ENCODE results near the gene CYP4F2.
"Not testable (repeated sequence)": the region's sequence is repeated elsewhere in the genome, so short reads cannot be mapped to it uniquely, and the experiment has no call there.

CYP4F2 gene, protein sequence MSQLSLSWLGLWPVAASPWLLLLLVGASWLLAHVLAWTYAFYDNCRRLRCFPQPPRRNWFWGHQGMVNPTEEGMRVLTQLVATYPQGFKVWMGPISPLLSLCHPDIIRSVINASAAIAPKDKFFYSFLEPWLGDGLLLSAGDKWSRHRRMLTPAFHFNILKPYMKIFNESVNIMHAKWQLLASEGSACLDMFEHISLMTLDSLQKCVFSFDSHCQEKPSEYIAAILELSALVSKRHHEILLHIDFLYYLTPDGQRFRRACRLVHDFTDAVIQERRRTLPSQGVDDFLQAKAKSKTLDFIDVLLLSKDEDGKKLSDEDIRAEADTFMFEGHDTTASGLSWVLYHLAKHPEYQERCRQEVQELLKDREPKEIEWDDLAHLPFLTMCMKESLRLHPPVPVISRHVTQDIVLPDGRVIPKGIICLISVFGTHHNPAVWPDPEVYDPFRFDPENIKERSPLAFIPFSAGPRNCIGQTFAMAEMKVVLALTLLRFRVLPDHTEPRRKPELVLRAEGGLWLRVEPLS

GRCh38 chr19:15897738-15898276 lies at the start of gene CYP4F2:
Gene CYP4F2 (minus strand): TSS chr19:15898074. CDS start chr19:15897611, 463 bp downstream.
- DNase-seq (ENCODE audit: low read depth): no peak

GRCh38 chr19:15945301-15945700 lies 47.4 kb upstream of the CYP4F2 start:
- no peak for DNase-seq (ENCODE audit: low read depth)

DNA sequence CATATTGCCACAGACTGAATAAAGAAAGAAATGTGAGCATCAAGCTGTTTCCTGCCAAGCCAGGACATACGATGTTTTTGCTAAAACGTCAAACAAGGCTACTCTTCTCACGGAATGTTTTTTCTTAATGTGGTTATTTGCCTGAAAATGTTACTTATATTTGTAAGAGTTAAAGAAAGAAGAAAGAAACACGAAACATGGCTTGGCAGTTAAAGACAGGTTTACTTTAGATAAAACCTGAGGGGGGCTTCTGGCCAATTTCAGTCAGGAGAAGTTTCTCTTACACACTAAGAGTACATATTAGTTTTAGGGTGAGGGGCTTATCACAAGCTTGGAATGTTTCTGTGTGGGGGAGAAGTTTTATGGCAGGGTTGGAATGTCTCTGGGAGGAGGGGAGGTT lies 46.5 kb upstream of the CYP4F2 start:
- DNase-seq (ENCODE audit: low read depth): no peak

DNA sequence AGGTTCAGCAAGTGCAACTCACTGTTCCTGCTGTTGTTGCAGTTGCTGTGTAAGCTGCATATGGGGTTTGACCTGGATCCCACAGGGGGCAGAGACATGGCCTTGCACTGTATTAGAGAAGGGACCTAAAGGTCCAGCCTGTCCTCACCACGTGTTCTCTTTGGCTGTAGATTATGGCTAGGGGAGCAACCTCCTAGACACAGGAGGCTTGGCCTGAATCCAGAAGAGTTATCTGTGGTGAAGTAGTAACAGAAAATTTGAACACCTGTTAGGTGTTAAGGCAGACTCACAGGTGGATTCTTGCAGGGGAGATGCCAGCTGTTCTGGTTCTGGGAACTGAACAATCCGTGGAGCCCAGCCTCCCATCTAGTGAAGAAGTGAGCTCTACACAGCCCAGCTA lies 39.9 kb upstream of the CYP4F2 start:
- no peak for DNase-seq (ENCODE audit: low read depth)

GRCh38 chr19:15936950-15937349 lies 39.1 kb upstream of the CYP4F2 start:
- DNase-seq (ENCODE audit: low read depth): no peak

DNA sequence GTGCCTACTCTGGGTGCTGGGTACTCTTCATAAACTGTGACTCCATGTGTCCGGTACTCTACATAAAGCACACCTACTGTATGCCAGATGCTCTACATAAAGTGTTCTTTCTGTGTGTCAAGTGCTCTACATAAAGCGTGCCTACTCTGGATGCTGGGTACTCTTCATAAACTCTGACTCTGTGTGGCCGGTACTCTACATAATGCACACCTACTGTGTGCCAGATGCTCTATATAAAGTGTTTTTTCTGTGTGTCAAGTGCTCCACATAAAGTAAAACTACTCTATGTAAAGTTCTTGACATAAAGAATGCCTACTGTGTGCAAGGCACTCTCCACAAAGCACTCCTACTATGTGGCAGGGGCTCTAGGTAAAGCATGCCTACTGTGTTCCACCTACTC lies 38.3 kb upstream of the CYP4F2 start:
- DNase-seq (ENCODE audit: low read depth): no peak

GRCh38 chr19:15935167-15935702 lies 37.4 kb upstream of the CYP4F2 start:
- DNase-seq (ENCODE audit: low read depth): no peak

- DNase-seq (ENCODE audit: low read depth): no peak
Measured at GRCh38 chr19:15934332-15935078, 36.6 kb upstream of the CYP4F2 start, which contains the start of gene CYP4F11. Gene CYP4F11 (minus strand): TSS chr19:15934529. CDS start chr19:15934408, 121 bp downstream.

DNA sequence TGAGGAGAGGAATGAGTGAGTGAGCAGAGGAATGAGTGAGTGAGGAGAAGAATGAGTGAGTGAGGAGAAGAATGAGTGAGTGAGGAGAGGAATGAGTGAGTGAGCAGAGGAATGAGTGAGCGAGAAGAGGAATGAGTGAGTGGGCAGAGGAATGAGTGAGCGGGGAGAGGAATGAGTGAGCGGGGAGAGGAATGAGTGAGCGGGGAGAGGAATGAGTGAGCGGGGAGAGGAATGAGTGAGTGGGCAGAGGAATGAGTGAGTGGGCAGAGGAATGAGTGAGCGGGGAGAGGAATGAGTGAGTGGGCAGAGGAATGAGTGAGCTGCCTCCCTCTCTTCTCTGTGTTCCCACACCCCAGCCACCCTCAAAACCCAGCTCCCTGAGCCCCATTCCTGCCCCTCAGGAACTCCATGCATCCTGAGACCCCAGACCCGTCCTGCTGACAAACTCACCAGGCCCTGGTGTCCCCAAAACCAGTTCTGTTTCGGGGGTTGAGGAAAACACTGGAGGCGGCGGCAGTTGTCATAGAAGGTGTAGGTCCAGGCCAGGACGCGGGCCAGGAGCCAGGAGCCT lies 36.0 kb upstream of the CYP4F2 start:
- not testable (repeated sequence) for DNase-seq (ENCODE audit: low read depth)

DNA sequence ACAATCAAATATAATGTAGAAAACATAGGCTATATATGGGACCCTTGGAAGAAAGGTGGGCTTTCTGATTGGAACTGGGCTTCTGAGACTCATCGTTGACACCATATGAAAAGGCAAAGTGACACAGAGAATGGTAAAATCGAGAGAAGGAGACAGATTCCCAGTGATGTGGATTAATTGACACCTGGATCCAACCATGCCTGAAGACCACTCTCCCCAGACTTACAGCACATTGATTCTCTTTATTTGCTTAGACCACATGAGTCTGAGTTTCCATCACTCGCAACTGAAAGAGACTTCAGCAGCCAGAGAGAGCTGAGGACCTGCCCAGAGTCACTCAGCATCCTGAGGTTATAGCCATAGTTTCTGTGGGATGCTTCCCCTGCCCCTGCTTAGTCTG lies 30.4 kb upstream of the CYP4F2 start:
- DNase-seq (ENCODE audit: low read depth): no peak

DNA sequence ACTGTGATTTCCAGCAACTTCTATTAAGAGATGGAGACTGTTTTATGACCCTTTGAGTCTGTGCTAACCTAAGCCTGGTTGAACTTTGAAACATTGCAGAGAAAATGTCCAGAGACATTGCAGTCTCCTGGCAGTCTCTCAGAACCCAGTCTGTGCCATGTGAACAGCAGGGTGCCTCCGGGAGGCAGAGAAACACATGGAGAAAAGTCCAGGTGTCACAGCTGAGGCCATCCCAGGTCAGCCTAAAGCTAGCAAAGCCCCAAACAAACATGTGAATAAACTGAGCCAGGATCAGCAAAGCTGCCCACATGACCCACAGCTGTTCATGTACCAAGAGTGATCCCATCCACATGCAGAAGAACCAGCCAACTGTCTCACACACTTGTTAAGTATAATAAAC lies 28.6 kb upstream of the CYP4F2 start:
- DNase-seq (ENCODE audit: low read depth): no peak

GRCh38 chr19:15923702-15924101 lies 25.8 kb upstream of the CYP4F2 start:
- DNase-seq (ENCODE audit: low read depth): no peak

DNA sequence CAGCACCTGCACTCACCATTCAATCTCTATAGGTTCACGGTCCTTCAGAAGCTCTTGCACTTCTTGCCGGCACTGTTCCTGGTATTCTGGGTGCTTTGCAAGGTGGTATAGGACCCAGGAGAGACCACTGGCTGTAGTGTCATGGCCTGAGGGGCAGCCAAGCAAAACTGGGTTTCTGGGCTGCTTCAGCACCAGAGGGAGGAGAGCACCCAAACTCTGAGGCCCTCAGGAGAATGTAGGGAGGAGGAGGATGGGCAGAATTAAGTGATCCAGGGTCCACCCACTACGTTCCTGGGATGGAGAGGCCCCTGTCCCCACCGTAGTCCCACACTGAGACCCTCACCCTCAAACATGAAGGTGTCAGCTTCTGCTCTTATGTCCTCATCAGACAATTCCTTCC lies 24.1 kb upstream of the CYP4F2 start:
- no peak for DNase-seq (ENCODE audit: low read depth)

- no peak for DNase-seq (ENCODE audit: low read depth)
Measured at GRCh38 chr19:15919243-15919642, 21.4 kb upstream of the CYP4F2 start.

DNA sequence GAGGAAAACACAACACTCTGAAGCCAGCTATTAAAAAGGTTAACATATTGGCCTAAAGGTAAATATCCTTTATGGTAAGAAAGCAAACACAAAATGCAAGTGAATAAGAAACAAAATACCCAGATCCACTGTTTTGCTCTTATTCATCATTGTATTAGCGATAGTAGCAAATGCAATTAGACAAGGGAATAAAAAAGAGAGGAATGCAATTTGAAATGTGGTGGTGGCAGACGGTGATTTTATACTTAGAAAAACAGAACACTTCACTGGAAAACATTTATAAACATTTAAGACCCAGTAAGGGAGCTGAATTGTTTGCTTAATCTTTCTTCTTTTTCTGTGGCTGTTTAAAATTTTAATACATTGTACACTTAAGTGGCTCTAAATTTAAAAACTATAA lies 17.2 kb upstream of the CYP4F2 start:
- DNase-seq (ENCODE audit: low read depth): no peak

GRCh38 chr19:15913830-15914229 lies 16.0 kb upstream of the CYP4F2 start:
- no peak for DNase-seq (ENCODE audit: low read depth)

- no peak for DNase-seq (ENCODE audit: low read depth)
Measured at GRCh38 chr19:15913384-15913783, 15.5 kb upstream of the CYP4F2 start.

GRCh38 chr19:15911599-15912235 lies 13.8 kb upstream of the CYP4F2 start:
- no peak for DNase-seq (ENCODE audit: low read depth)

DNA sequence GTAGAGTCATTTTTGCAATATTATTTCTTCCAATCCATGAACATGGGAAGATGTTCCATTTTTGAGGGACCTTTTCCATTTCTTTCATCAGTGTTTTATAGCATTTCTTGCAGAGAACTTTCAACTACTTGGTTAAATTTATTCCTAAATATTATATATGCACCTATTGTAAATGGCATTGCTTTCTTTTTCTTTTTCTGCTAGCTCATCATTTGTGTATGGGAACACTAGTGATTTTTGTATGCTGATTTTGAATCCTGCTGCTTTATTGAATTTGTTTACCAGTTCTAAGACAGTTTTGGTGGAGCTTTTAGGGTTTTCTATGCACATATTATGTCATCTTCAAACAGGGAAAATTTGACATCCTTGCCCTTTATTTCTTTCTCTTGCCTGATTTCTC lies 7.2 kb upstream of the CYP4F2 start:
- no peak for DNase-seq (ENCODE audit: low read depth)

- DNase-seq (ENCODE audit: low read depth): not testable (repeated sequence)
Measured at GRCh38 chr19:15902898-15903297, 5.0 kb upstream of the CYP4F2 start.

- DNase-seq (ENCODE audit: low read depth): no peak
Measured at GRCh38 chr19:15902254-15902653, 4.4 kb upstream of the CYP4F2 start.

DNA sequence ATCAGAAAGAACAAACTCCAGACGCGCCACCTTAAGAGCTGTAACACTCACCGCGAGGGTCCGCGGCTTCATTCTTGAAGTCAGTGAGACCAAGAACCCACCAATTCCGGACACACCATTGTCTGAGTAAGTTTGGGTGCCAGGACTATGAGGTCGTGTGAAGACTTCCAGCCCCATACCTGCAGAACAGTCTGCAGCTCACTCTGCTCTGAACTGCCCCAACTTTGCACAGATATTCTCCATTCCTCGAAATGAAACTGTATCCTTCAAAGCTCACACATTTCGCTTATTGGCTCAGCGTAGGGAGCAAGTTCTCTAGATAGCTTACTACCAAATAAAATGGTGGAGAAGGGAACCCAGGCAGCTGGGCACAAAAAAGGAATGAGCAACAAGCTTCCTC lies 2.6 kb upstream of the CYP4F2 start:
- DNase-seq (ENCODE audit: low read depth): no peak

Data from fibroblast of gingiva (primary cell).